Measurements from ENCODE around the gene GRIK2. TPM values are rescaled to one million over a fixed set of nuclear protein-coding genes. Genes with fewer than 3 reads are reported as not detected.

GRIK2 gene
- total RNA-seq, 2 donors from 2014 or later = 1.00 to 4.5 TPM

DNA sequence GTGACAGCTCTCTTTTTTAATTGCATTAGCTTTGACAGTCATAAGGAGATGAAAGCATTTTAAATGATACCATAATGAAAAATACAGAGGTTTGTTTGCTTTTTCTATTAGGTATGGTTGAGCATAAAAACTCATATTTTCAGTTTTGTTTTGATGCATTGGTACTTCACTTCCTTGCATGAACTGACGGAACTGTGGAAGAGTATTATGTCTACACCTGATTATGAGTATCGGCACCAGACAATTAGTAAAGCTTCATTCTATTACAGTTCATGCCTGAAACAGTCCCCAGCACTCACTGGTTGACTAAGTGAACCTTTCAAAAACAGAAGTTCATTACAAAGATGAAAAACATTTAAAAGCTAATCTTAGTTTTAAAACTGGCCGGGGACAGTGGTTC lies 593.0 kb downstream of the GRIK2 start:
- Mint-ChIP-seq H3K36me3 (ENCODE audit: low read depth) (no peaks in the 10 kb centered on the region), H3K4me1 (no peaks in the 10 kb centered on the region)

DNA sequence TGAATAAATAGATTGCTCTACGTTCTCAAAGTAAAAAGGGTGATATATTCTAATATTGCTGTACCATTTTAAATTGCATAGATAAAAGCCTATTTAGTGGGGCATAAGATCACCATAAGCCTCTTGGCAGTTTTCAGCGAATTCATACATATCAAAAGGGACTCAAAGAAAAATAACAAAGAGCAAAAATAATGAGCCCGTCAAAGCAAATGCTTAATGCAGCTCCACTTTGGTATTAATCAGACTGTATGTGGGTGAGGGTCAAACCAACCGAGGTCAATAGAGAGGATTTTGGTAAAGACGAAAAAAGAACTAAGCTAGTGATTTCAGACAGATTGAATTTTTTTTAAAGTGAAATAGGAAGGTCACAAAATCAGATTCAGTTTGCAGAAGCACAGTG lies 598.8 kb downstream of the GRIK2 start:
- Mint-ChIP-seq H3K9me3 (no peaks in the 10 kb centered on the region), H3K27me3 (ENCODE audit: insufficient read depth) (no peaks in the 10 kb centered on the region), H3K36me3 (ENCODE audit: low read depth) (no peaks in the 10 kb centered on the region), H3K4me1 (no peaks in the 10 kb centered on the region), H3K27ac (no peak overlapping the region), H3K4me3 (no peak overlapping the region)
- no peaks in the 10 kb centered on the region for H3K27me3 ChIP-seq (ENCODE audit: control insufficient read depth, insufficient read depth, low read length, poor library complexity, severe bottlenecking)
- no peaks in the 10 kb centered on the region for H3K9me3 ChIP-seq (ENCODE audit: control insufficient read depth, low read length)
- no peaks in the 10 kb centered on the region for H3K4me1 ChIP-seq (ENCODE audit: control insufficient read depth, insufficient read depth, low read length)
- no peak overlapping the region for H3K27ac ChIP-seq (ENCODE audit: low read depth, low read length)
- no peak overlapping the region for H3K9ac ChIP-seq (ENCODE audit: extremely low read depth, low read length, poor library complexity, severe bottlenecking)
- TF ChIP-seq, protein P1, sequence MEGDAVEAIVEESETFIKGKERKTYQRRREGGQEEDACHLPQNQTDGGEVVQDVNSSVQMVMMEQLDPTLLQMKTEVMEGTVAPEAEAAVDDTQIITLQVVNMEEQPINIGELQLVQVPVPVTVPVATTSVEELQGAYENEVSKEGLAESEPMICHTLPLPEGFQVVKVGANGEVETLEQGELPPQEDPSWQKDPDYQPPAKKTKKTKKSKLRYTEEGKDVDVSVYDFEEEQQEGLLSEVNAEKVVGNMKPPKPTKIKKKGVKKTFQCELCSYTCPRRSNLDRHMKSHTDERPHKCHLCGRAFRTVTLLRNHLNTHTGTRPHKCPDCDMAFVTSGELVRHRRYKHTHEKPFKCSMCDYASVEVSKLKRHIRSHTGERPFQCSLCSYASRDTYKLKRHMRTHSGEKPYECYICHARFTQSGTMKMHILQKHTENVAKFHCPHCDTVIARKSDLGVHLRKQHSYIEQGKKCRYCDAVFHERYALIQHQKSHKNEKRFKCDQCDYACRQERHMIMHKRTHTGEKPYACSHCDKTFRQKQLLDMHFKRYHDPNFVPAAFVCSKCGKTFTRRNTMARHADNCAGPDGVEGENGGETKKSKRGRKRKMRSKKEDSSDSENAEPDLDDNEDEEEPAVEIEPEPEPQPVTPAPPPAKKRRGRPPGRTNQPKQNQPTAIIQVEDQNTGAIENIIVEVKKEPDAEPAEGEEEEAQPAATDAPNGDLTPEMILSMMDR (conservative IDR thresholded peaks at IDR 0.05) = no peak
- no peak overlapping the region for H3K4me3 ChIP-seq (ENCODE audit: low read length)
- WGBS, 2 experiments (ENCODE audit: insufficient coverage in 1 of 2, insufficient read length in 1 of 2) = 78 to 86% methylated on average over 2 to 5 of the region's 5 CpGs
- no peak for DNase-seq
- H3K36me3 ChIP-seq (ENCODE audit: control insufficient read depth, insufficient read depth, low read length) = no peaks in the 10 kb centered on the region

More for the DNA sequence above, 593.0 kb downstream of the GRIK2 start:
- no peak overlapping the region for H3K27ac Mint-ChIP-seq
- H3K36me3 ChIP-seq (ENCODE audit: control insufficient read depth, insufficient read depth, low read length) = no peaks in the 10 kb centered on the region
- TF ChIP-seq, protein P1 (conservative IDR thresholded peaks at IDR 0.05) = no peak
- no peak overlapping the region for H3K9ac ChIP-seq (ENCODE audit: extremely low read depth, low read length, poor library complexity, severe bottlenecking)
- no peaks in the 10 kb centered on the region for H3K27me3 Mint-ChIP-seq (ENCODE audit: insufficient read depth)
- no peak overlapping the region for H3K4me3 ChIP-seq (ENCODE audit: low read length)
- DNase-seq = no peak
- H3K9me3 ChIP-seq (ENCODE audit: control insufficient read depth, low read length) = no peaks in the 10 kb centered on the region
- no peaks in the 10 kb centered on the region for H3K27me3 ChIP-seq (ENCODE audit: control insufficient read depth, insufficient read depth, low read length, poor library complexity, severe bottlenecking)
- H3K4me3 Mint-ChIP-seq = no peak overlapping the region
- H3K9me3 Mint-ChIP-seq = no peaks in the 10 kb centered on the region
- H3K27ac ChIP-seq (ENCODE audit: low read depth, low read length) = no peak overlapping the region
- 93 to 100% methylated on average over 1 to 3 of the region's 3 CpGs for WGBS, 2 experiments (ENCODE audit: insufficient coverage in 1 of 2, insufficient read length in 1 of 2)
- no peaks in the 10 kb centered on the region for H3K4me1 ChIP-seq (ENCODE audit: control insufficient read depth, insufficient read depth, low read length)

DNA sequence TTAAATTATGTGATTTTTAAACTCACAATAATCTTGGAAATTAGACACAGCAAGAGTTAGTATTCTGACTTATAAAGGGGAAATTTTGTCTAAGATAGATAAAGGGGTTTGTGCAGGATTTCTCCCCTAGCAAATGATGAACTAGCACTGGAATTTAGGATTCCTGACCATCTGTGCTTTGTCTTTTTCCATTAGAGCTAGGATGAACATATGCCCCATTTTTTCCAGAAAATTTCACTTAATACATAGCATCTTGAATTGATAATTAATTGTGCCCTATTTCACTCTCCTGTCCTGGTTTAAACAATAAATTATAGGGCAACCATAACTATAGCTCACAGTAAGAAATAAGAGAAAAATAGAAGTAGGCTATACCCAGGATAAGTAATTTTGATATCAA lies 601.0 kb downstream of the GRIK2 start:
- Histone ChIP-seq H3K9ac (ENCODE audit: extremely low read depth, low read length, poor library complexity, severe bottlenecking) (no peak overlapping the region), H3K27ac (ENCODE audit: low read depth, low read length) (no peak overlapping the region), H3K36me3 (ENCODE audit: control insufficient read depth, insufficient read depth, low read length) (no peaks in the 10 kb centered on the region), H3K27me3 (ENCODE audit: control insufficient read depth, insufficient read depth, low read length, poor library complexity, severe bottlenecking) (no peaks in the 10 kb centered on the region), H3K4me1 (ENCODE audit: control insufficient read depth, insufficient read depth, low read length) (no peaks in the 10 kb centered on the region), H3K4me3 (ENCODE audit: low read length) (no peak overlapping the region), H3K9me3 (ENCODE audit: control insufficient read depth, low read length) (no peaks in the 10 kb centered on the region)
- no peak for DNase-seq
- Mint-ChIP-seq H3K4me1 (no peaks in the 10 kb centered on the region), H3K4me3 (no peak overlapping the region), H3K36me3 (ENCODE audit: low read depth) (no peaks in the 10 kb centered on the region), H3K27me3 (ENCODE audit: insufficient read depth) (no peaks in the 10 kb centered on the region), H3K27ac (no peak overlapping the region), H3K9me3 (no peaks in the 10 kb centered on the region)
- TF ChIP-seq, protein P1 (conservative IDR thresholded peaks at IDR 0.05) = no peak

All from endodermal cell (in vitro differentiated cells).